ENCODE measurements around the gene MAST2. TPM values are rescaled to one million over a fixed set of nuclear protein-coding genes. Genes with fewer than 3 reads are reported as not detected.
"Not testable (repeated sequence)": the region's sequence is repeated elsewhere in the genome, so short reads cannot be mapped to it uniquely, and the experiment has no call there.

Gene MAST2
- total RNA-seq, 1 donor, result 34.5 TPM

- TF ChIP-seq CTCF (IDR thresholded peaks at IDR 0.05; ENCODE audit: insufficient read depth, low read depth, low read length), result no peak
- H3K4me3 ChIP-seq (ENCODE audit: low read depth, low read length), result no peak overlapping the region
- DNase-seq (ENCODE audit: low read depth), result peak; percentile 84
Observed at GRCh38 chr1:45930258-45931150, 127.1 kb downstream of the MAST2 start.

- not testable (repeated sequence) for DNase-seq (ENCODE audit: low read depth); H3K4me3 ChIP-seq (ENCODE audit: low read depth, low read length)
Observed at GRCh38 chr1:45932205-45932604, 128.8 kb downstream of the MAST2 start.

- H3K4me3 ChIP-seq (ENCODE audit: low read depth, low read length), result no peak overlapping the region
- no peak for TF ChIP-seq CTCF (IDR thresholded peaks at IDR 0.05; ENCODE audit: insufficient read depth, low read depth, low read length)
- no peak for DNase-seq (ENCODE audit: low read depth)
Observed at GRCh38 chr1:45934947-45935346, 131.5 kb downstream of the MAST2 start.

GRCh38 chr1:45938029-45938428 lies 134.6 kb downstream of the MAST2 start:
- DNase-seq (ENCODE audit: low read depth), result peak; percentile 17
- no peak for TF ChIP-seq CTCF (IDR thresholded peaks at IDR 0.05; ENCODE audit: insufficient read depth, low read depth, low read length)
- H3K4me3 ChIP-seq (ENCODE audit: low read depth, low read length), result no peak overlapping the region

GRCh38 chr1:45942411-45942810 lies 139.0 kb downstream of the MAST2 start:
- no peak for TF ChIP-seq CTCF (IDR thresholded peaks at IDR 0.05; ENCODE audit: insufficient read depth, low read depth, low read length)
- no peak for DNase-seq (ENCODE audit: low read depth)
- no peak overlapping the region for H3K4me3 ChIP-seq (ENCODE audit: low read depth, low read length)

GRCh38 chr1:45943185-45943584 lies 139.8 kb downstream of the MAST2 start:
- no peak for DNase-seq (ENCODE audit: low read depth)
- H3K4me3 ChIP-seq (ENCODE audit: low read depth, low read length), result no peak overlapping the region
- no peak for TF ChIP-seq CTCF (IDR thresholded peaks at IDR 0.05; ENCODE audit: insufficient read depth, low read depth, low read length)

- H3K4me3 ChIP-seq (ENCODE audit: low read depth, low read length), result no peak overlapping the region
- no peak for TF ChIP-seq CTCF (IDR thresholded peaks at IDR 0.05; ENCODE audit: insufficient read depth, low read depth, low read length)
- DNase-seq (ENCODE audit: low read depth), result peak; percentile 69
Observed at GRCh38 chr1:45945426-45945825, 142.0 kb downstream of the MAST2 start.

- DNase-seq (ENCODE audit: low read depth); H3K4me3 ChIP-seq (ENCODE audit: low read depth, low read length): not testable (repeated sequence)
Observed at GRCh38 chr1:45949462-45949861, 146.1 kb downstream of the MAST2 start.
